Bronchial epithelial cell (primary cell): ENCODE measurements around the gene GAL3ST1. TPM values are rescaled to one million over a fixed set of nuclear protein-coding genes. Genes with fewer than 3 reads are reported as not detected.

Experiments used
- DNase-seq: peaks from one replicate; pipeline ENCODE4 v3.0.0-alpha.2; 2010; ENCODE audit warnings: low read depth
- FAIRE-seq: peaks from 2 replicates; lab custom pipeline; 2011; peaks lifted over from hg19 to GRCh38; lab: Jason Lieb, UNC
- H3K27me3 ChIP-seq: 2 replicates; pipeline ENCODE4 v1.5.1; 2011; ENCODE audit warnings: low read length; ENCODE audit not compliant: control insufficient read depth, insufficient read depth
- H3K36me3 ChIP-seq: 2 replicates; pipeline ENCODE4 v1.5.1; 2011; ENCODE audit warnings: low read length; ENCODE audit not compliant: control insufficient read depth, insufficient read depth
- H3K4me3 ChIP-seq: 2 replicates; pipeline ENCODE4 v1.5.1; 2011; ENCODE audit warnings: mild to moderate bottlenecking, low read depth, low read length, control low read depth
- total RNA-seq: library from RNA; depleted of rRNA; stranded (reverse); fragments of >200 nt; gene quantifications from 2 replicates; pipeline ENCODE4 v1.2.1, GENCODE V29; 2014
- TF ChIP-seq, protein P1 (sequence below): IDR thresholded peaks from 2 replicates; pipeline ENCODE4 v1.5.1; 2011; ENCODE audit warnings: mild to moderate bottlenecking, moderate library complexity, low read length, control low read depth, inconsistent platforms; ENCODE audit not compliant: insufficient read depth, severe bottlenecking

The GAL3ST1 gene
- total RNA-seq, 1 donor from 2014 or later: 0.26 TPM

DNA sequence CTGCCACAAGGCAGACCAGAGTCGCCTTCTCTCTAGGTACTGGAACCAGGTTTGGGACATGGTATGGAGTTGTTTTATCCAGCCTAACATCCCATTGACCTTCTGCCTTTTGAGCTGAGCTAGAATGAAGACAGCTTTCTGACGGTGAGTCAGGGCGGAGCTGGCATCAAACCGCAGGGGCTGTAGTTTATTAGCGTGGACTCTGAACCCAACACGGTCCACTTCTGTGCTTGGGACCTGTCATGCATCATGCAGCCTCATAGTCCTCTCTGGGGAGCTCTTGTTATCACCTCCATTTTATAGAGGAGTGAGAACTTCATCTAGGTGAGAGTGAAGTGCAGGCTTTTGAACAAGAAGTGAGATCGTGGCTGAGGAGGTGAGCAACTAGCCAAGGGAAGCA lies 8.3 kb downstream of the GAL3ST1 start:
- DNase-seq: no peak
- Histone ChIP-seq H3K27me3 (no peaks in the 10 kb centered on the region), H3K4me3 (no peak overlapping the region), H3K36me3 (no peaks in the 10 kb centered on the region)
- TF ChIP-seq, protein P1, sequence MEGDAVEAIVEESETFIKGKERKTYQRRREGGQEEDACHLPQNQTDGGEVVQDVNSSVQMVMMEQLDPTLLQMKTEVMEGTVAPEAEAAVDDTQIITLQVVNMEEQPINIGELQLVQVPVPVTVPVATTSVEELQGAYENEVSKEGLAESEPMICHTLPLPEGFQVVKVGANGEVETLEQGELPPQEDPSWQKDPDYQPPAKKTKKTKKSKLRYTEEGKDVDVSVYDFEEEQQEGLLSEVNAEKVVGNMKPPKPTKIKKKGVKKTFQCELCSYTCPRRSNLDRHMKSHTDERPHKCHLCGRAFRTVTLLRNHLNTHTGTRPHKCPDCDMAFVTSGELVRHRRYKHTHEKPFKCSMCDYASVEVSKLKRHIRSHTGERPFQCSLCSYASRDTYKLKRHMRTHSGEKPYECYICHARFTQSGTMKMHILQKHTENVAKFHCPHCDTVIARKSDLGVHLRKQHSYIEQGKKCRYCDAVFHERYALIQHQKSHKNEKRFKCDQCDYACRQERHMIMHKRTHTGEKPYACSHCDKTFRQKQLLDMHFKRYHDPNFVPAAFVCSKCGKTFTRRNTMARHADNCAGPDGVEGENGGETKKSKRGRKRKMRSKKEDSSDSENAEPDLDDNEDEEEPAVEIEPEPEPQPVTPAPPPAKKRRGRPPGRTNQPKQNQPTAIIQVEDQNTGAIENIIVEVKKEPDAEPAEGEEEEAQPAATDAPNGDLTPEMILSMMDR: no peak
- peak; percentile 13 for FAIRE-seq

DNA sequence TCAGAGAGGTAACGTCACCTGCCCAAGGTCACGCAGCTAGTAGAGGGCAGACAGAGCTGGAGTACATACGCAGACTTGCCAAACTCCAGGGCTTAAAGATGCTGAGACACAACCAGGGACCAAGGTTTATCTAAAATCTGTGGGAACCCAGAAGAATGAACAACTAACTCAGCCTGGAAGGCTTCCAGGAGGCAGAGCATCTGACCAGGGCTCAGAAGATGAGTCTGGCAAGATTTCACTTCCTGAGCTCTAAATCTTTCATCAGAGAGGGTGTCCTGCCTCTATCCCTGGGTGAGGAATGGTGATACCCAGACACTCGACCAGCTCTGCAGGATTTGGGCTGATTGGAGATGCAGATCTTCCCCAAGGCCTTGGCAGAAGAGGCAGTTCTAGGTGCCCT lies 9.1 kb downstream of the GAL3ST1 start:
- Histone ChIP-seq H3K36me3 (no peaks in the 10 kb centered on the region), H3K4me3 (no peak overlapping the region), H3K27me3 (no peaks in the 10 kb centered on the region)
- no peak for DNase-seq
- TF ChIP-seq, protein P1: no peak
- peak; percentile 7 for FAIRE-seq

DNA sequence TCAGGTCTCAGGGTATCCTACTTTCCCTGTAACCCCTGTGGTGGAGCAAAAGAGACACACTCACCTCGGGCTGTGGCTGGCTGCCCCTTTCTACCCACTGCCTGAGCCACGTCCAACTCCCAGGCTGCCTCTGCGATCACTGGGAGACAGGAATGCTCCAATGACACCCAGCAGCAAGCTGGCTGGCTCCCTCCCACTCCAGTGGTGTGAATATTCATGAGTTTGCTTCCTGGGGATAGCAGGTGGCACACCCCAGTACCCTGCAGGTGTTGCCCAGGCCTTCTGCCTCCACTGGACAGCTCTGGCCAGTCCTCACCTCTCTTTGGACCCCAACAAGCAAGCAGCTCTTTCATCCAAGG lies 9.7 kb downstream of the GAL3ST1 start:
- Histone ChIP-seq H3K27me3 (no peaks in the 10 kb centered on the region), H3K4me3 (no peak overlapping the region), H3K36me3 (no peaks in the 10 kb centered on the region)
- TF ChIP-seq, protein P1: no peak
- DNase-seq (no peak), FAIRE-seq (no peak)

DNA sequence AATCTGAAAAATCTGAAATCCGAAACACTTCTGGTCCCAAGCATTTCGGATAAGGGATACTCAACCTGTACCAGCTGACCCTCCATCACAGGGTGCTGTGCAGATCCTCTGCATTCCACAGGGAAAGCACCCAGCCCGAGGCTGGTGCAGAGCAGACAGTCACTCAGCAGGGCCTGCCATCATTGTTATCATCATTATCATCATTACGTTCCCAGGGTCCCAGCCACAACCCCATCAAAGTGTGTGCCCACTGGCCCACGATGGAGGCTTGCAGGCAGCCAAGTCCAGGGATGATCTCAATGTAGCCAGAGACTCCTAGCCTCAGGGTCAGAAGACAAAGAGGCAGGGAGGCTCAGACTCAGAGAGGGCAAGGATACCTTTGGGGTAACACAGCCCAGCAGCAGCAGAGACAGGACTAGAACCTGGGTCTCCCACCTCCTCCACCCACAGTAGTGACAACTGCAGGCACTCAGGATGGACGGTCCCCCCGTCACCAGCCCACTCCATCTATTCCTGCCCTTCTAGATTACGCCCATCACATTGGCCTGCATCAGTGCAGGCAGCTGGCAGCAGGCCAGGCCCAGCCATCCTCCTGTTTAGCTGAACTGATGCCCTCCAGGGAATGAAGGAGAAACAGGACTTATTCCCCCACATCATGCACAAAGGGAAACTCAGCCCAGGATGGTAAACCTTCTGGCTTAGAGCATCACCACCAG lies 10.3 kb downstream of the GAL3ST1 start:
- H3K27me3 ChIP-seq: no peaks in the 10 kb centered on the region
- no peak overlapping the region for H3K4me3 ChIP-seq
- TF ChIP-seq, protein P1: no peak
- no peak for FAIRE-seq
- no peak for DNase-seq
- H3K36me3 ChIP-seq: no peaks in the 10 kb centered on the region

DNA sequence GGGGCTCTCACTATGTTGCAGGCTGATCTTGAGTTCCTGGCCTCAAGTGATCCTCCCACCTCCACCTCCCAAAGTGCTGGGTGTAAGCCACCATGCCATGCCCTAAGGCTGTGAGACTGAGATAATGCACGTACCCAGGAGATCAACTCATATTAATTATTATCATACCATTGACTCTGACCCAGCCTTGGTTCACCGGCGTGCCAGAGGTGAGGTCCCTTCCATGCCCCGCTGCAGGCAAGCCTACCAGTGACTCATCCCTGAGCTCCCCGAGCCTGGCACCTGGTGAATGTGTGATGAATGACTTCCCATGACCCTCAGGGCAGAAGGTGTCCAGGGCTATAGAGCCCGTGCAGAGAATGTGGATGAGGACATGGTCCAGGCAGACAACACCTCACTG lies 12.1 kb downstream of the GAL3ST1 start:
- TF ChIP-seq, protein P1: no peak
- H3K27me3 ChIP-seq: no peaks in the 10 kb centered on the region
- H3K36me3 ChIP-seq: no peaks in the 10 kb centered on the region
- no peak for FAIRE-seq
- peak; percentile 7 for DNase-seq
- H3K4me3 ChIP-seq: no peak overlapping the region
